CD4-positive, alpha-beta T cell treated with Interleukin-10 for 1 hour (primary cell): ENCODE measurements around the gene UCHL3.

Source experiments
- DNase-seq: peaks from one replicate; pipeline ENCODE4 v3.0.0-alpha.2; 2020

Gene UCHL3

DNA sequence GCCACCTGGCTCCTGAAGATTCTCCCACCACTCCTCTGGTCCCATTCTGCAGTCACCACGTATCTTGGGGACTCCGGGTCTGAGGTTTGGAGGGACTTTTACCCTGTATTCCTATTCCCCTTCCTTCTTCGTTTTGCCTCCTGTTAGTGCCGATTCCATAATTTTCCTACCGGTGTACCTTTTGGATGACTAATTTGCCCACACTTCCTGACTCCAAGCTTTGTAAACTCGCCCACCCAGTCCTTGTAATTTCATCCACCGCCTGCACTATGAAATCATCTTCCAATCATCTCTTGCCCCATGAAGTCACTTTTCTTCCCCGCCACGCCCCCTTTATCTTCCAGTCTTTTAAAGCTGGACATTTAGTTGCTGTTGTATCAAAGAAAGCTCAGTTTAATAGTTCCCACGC, 572 bp downstream of the UCHL3 start:
- DNase-seq = peak; percentile 9

DNA sequence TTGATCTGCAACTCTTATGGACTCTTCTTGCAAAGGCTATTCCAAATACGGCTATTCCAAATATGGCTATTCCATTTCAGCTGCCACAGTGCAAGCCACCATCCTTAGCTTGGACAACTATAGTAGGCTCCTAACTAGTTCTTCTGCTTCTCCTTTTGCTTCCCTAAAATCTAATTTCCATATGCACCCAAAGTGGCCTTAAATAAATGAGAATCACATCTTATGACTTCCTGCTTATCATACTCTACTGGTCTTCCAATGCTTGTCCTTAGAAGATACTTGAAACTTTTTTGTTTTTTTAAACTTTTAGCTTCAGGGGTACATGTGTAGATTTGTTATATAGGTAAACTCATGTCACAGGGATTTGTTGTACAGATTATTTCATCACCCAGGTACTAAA, 4.9 kb downstream of the UCHL3 start:
- DNase-seq = no peak

DNA sequence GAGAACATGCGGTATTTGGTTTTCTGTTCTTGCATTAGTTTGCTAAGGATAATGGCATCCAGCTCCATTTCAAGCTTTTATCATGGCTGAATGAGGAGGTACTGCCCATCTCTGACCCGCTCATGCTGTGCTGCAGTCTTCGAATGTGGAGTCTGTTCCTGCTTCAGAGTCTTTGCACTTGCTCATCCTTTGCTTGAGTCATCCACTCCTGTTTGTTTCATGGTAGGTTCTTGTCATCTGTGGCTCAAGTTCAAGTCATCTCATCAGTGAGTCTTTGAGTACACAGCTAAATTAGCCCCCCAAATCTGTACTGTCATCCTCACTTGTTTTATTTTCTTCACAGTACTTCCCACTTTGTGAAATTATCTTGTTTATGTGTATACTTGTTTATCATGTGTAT, 5.4 kb downstream of the UCHL3 start:
- no peak for DNase-seq

DNA sequence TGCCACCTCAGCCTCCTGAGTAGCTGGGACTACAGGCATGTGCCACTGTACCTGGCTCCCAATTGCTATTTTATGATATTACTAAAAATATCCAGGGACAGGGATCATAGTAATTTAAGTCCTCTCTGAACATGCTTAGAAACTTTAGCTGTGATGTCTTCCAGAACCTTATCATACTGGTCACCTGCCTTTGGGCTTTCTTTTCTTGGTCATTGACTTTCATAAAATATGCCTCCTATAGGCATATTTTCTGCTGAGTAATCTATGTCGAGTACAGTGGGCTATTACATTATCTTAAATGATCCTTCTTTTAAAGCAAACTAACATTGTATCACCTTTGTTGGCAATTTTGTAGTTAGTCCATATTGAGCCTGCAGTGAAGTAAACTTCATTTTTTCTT, 6.2 kb downstream of the UCHL3 start:
- DNase-seq = no peak

DNA sequence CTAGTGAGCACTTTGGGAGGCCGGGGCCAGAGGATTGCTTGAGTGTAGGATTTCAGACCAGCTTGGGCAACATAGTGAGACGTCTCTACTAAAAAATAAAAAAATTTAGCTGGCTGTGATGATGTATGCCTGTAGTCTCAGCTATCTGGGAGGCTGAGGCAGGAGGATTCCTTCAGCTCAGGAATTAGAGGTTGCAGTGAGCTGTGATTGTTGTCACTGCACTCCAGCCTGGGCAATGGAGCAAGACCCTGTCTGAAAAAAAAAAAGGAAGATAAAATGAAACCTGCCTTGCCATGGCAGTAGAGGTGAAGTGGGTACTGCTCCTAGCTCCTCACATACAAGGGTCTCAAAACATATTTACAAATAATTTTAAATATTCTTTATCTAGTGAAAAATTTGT, 7.4 kb downstream of the UCHL3 start:
- no peak for DNase-seq

DNA sequence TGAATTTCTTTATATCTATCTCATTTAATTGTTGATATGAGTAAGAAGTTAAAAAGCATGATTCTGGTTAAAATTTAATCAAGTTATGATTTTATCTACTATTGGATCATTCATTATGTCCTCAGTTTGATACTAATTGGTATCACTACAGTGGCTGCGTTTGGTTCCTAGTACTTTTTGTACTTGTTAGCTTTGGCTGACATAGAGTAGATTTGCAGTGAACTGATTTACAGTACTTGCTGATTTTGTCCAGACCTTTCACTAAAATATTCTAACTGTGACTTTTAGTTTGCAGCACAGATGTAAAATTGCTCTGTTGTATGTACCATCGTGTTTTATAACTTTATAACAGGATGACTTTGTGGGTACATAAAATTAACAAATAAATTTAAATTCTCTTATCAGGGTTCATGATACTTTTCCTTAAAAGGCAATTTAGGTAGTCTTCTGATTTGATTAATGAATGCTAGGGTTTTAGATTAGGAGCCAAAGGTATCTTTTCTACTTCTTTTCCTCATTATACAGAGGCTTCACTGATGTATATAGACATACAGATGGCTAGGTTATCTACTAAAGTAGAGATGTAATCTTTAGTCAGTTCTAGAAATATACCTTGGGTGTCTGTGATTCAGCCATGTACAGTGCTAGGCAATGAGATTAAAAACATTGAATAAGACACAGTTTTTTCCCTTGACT, 8.7 kb downstream of the UCHL3 start:
- DNase-seq = no peak

DNA sequence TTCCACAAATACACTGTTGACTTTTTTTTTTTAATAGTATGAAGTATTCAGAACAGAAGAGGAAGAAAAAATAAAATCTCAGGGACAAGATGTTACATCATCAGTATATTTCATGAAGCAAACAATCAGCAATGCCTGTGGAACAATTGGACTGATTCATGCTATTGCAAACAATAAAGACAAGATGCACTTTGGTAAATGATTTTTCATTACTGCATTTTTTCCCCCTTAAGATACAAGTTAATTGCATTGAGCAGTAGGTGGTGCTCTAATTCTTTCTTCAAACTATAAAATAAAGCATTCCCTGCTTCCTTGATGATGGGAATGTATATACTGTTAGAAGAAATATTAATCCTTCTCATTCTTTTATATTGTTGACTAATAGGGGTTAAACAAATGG, 17.1 kb downstream of the UCHL3 start:
- DNase-seq = no peak

DNA sequence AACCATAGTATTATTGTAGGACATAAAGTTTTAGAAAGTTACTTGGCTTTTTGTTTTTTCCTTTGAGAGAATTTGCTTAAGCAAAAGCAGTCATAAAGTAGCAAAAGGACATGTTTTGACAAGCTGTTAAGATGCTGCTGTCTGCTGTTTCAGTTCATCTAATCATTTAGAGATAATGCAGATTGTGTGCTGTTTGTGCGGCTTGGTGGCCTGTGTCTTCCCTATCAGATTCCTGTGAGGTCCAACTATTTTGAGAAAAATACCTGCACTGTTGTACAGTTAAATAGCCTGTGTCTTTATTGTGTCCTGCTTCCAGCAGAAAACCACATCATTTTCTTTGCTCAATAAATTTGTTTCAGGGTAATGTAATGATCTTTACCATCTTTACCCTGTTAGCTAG, 20.0 kb downstream of the UCHL3 start:
- no peak for DNase-seq

DNA sequence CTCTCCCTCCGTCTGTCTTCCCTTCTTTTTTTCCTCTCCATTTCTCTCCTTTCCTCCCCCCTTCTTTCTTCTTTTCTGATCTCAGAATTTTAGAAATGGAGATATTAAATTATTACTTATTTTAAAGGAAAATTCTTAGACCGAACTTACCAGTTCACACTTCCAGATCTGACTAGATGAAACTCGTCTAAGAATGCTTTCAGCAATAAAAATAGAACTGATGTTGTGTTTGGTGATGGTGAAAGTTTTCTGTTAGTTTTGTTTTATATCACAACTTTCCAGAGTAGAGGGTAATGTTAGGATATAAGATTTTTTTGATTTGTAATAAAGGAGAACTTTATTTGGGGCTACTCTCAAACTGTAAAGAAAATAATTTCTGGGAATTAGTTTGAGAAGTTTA, 29.9 kb downstream of the UCHL3 start:
- no peak for DNase-seq

DNA sequence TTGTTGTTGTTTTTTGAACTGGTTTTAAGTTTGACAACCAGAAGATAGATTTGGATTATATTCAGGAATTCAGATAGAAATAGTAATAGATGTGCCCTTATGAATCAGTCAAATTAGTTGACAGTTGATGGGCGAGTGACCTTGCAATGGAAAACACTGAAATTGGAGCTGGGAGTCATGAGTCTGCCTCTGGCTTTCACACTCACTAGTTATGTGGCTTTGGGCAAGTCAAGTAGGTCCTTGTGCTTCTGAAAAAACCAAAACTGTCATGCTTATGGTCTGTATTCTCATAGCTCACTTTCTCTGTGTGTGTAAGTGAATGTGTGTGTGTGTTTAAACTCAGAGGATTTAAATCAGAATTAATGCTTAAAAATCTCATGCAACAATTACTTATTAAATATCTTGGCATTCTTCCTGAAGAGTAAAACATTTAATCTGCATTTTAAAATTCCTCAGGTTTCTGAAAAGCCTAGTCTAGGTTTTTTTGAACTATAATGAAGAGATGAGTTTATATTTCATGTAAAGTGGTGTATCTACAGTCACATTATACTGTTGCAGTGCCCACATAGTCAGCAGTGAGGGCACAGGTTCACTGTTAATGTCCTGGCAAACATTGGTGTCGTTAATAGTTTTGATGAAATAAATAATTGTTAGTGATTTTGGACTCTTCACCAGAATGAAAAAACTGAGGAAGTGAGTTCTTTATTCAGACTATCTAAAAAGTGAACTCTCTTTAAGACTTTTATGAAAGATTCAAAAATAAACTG, 32.5 kb downstream of the UCHL3 start:
- DNase-seq = no peak

DNA sequence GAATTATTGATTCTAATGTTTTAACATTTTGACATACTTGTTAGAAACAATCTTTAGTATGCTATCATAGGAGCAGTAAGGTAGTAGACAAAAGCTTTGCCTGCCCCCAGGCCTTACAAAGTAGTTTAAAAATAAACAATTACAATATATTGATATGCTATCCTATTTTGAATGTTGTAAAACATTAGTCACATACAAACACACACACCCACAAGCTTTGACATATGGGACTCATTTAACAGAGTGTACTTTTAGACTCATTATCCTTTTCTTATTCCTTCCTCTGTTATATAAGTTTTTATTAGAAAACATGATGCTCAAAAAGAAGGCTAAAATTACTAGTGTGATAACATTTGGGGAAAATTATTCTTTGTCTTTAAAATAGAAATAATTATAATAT, 33.5 kb downstream of the UCHL3 start:
- DNase-seq = no peak

DNA sequence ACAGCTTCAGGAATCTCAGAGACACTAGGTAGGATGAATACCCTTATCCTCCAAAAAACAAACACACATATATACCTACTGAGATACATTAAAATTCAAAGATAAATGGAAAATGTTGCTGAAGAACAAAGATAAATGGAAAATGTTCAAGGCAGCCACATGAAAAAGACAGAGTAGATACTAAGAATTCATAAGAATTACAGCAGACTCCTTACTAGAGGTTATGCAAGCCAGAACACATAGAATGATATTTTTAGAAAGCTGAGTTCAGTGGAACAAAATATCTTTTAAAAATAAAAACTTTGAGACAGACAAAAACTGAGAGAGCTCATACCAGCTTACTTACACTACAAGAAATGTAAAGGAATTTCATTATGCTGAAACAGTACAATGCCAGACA, 35.6 kb downstream of the UCHL3 start:
- DNase-seq = no peak

DNA sequence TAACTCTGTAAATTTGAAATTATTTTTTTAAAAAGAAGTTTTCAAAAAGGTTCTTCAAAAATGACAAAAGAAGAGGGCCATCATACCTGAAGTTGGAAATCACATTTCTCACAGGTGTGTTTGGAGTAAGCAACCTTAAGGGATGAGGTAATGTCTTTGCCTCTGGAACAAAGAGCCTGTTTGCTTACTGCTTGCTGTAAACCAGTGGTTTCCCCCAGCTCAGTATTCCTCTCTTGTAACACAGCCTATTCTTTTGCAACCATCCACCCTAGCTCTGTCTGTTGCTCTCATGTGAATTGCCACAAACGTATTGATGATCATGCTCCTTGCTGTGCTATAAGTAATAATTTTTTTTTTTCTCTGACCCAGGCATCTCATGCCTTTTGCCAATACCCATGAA, 38.1 kb downstream of the UCHL3 start:
- no peak for DNase-seq

DNA sequence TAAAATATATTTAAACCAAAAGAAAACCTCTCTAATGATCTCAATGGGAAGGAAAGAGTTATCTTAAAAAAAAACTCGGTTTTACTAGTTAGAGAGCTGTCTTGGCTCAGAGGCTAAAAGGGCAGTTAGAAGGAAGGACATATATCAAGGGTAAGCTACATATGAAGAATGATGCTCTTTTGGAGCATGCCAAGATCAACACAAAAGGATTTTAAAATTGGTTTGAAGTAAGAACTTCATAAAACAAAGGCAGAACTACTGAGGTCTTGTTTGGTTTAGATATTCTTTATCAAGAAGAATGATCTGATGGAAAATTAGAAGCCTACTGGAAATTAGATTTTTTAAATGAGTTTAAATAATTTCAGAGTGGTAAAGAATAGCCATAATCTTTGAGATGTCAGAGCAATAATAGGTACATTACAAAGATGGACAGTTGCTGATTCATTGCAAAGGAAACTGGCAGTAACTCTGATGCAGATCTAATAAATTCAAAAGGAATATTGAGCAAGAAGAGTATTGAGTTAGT, 47.1 kb downstream of the UCHL3 start:
- no peak for DNase-seq

DNA sequence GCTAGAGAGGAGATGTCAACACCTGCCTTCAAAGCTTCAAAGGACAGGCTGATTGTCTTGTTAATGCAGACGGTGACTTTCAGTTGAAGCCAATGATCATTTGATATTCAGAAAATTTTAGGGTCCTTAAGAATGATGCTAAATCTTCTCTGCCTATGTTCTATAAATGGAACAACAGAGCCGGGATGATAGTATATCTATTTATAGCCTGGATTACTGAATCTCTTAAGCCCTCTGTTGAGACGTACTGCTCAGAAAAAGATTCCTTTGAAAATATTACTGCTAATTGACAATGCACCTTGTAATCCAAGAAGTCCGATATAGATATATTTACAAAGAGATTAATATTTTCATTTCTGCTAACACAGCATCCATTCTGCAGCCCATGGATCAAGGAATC, 50.8 kb downstream of the UCHL3 start:
- no peak for DNase-seq

DNA sequence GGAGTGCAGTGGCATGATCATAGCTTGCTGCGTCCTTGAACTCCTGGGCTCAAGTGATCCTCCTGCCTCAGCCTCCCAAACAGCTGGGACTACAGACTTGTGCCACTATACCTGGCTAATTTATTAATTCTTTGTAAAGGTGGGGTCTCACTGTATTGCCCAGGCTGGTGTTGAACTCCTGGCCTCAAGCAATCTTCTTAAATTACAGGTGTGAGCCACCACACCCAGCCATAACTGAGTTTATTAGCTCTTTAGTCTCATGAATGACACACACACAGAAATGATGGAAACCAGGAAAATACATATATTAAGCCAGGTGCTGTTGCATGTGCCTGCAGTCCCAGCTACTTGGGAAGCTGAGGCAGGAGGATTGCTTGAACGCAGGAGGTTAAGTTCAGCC, 53.4 kb downstream of the UCHL3 start:
- no peak for DNase-seq

DNA sequence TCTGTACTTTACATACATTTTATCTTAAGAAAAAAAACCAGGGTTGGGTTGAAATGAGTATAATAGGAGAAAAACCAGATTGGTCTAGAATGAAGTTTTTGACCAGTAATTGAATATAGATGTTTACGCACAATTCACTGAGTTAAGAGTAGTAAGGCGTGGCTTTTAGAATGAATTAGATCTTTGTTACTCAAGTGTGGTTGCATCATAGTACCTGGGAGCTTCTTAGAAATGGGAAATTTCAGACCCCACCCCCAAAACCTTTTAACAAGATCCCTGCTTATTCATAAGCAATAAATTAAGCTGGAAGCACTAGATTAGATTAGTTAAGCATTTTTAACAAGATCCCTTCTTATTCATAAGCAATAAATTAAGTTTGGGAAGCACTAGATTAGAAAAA, 57.9 kb downstream of the UCHL3 start:
- DNase-seq = no peak

DNA sequence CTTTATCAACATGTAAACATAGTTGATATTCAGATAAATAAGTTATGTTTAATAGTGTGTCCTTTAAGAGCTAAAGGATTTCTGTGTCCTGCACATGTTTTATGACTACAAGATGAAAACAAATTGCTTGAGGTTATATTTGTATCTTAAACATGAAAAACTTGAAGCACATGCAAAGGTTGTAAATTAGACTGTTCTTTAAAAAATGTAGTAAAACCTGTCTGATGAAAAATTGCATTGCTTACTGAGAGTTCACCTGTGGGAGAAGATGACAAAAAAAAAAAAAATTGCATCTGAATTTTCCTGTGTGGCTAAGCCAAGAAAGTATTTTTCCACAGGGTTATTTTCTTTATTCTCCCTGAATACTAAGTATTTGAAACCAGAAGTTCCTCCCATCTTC, 60.9 kb downstream of the UCHL3 start:
- DNase-seq = no peak

DNA sequence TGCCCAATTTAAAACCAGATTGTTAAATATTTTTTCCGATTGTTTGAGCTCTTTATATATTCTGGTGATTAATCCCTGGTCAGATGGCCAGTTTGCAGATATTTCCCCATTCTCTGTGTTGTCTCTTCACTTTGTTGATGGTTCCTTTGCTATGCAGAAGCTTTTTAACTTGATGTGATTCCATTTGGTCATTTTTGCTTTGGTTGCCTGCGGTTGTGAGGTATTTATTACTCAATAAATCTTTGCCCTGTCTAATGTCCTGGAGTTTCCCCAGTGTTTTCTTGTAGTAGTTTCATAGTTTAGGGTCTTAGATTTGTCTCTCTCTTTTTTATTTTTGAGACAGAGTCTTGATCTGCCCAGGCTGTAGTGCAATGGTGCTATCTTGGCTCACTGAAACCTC, 62.8 kb downstream of the UCHL3 start:
- DNase-seq = no peak

DNA sequence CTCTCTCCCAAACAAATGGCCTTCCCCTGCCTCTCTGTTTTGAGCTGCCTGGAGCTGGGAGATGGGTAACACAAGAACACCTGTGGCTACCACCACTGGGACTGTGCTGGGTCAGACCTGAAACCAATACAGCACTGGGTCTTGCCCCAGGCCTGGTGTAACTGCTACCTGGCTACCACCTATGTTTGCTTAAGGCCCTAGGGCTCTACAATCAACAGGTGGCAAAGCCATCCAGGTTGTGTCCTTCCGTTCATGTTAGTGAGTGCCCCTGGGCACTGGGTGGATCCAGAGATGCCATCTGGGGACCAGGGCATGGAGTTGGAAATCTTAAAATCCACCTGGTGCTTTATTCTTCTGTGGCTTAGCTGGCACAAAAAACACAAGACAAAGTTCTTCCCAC, 67.6 kb downstream of the UCHL3 start:
- DNase-seq = no peak

DNA sequence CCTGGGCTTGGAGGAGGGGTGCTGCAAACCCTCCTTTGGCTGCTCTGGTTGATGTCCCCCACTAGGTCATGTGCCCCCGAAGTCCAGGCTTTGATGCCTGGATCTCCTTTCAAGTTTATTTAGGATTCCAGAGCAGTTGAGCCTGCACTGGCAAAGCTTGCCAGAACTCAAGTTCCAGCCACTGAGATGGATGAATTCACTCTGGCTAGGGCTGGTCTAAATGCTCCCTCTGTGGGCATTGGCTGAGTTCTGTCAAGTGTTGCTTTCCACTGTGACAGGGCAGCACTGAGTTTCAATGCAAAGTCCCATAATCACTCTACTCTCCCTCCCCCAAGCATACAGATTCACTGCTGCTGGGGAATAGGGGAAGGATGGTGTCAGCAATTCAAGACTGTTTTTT, 68.7 kb downstream of the UCHL3 start:
- no peak for DNase-seq

DNA sequence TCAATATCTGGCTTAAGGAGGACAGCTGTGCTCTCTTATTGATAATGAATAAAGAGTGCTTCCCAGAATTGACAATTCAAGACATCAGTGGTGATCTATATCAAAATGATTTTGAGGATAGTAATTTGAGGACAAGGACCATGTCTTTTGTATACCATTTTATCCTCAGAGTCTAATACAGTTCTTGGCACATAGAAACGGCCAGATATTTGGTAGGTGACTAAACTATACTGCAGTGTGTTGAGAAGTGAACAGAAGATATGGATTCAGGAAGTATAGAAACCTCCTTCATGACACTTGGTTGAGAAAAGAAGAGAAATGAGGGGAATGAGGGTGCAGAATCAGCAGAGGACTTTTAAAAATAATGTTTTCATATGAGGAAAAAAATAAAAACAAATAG, 70.4 kb downstream of the UCHL3 start:
- no peak for DNase-seq

DNA sequence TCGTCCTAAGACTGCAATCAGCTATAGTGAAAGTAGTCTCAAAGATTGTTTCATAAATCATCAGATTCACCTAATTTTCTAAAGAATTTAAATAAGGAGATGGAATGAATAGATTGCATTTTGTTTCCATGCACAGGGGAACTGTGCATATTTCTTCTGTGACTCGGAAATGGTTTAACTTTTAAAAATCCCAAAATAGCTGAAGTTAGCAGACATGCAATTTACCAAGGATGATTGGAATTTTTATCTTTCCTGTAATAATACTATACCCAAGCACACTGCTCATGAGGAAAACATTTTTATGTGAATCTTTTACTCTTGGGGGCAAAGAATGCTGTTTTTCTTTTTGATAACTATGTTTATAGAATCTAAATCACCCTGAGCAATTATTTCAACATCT, 71.6 kb downstream of the UCHL3 start:
- no peak for DNase-seq

DNA sequence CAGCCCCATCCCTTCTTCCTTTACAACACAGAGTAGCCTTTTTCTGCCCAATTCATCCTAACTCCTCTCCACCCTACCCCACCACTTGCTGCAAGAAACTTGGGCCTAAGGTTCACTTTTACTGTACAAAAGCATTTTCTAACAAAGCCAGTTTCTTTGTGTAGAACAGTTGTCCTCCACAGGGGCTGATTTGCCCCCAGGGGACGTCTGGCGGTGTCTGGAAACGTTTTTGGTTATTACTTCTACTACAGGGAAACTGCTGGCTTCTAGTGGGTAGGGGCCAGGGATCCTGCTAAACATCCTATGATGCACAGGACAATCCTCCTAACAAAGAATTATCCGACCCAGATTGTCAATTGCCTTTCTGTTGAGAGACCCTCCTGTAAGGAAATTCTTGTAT, 79.2 kb downstream of the UCHL3 start:
- DNase-seq = no peak

DNA sequence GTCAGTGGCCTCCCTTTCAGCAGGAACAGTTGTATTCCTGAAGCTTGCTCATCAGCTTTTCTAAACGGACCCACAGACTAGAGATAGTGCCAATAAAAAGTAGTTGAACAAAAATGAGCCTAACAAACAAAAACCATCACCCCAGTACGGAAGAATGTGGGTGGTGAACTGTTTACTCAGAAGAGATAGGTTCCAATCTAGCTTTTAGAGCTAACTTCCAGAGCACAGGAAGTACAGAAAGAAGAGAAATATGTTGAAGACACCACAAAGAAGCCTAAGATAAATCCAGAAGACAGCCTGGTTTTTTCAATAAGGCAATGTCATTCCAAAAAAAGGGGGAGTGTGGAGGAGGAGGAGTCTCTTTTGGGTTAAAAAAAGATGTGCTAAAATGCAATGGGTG, 83.7 kb downstream of the UCHL3 start:
- no peak for DNase-seq
